Liver (tissue), 3 donors: ENCODE data around the gene SLC39A1.

ENCODE experiments used
- ATF3 ChIP-seq: IDR thresholded peaks from 2 replicates; pipeline ENCODE4 v1.6.1; 2016; ENCODE audit warnings: antibody characterized with exemption
- CTCF ChIP-seq: fragments of 150-350 bp; IDR thresholded peaks from 2 replicates; pipeline ENCODE4 v1.5.1; 2017; ENCODE audit warnings: improper control_type of control experiment, low read depth, low read length; ENCODE audit not compliant: missing input control
- EGR1 ChIP-seq, 2 donors: IDR thresholded peaks; 2 replicates each; pipeline ENCODE4 v1.6.1; 2016 to 2018; ENCODE audit warnings: antibody characterized with exemption in 2 of 2, low read depth in 2 of 2
- GABPA ChIP-seq, 2 donors: IDR thresholded peaks in 1 of 2; conservative IDR thresholded peaks in 1 of 2; 2 replicates each; pipeline ENCODE4 v1.6.1; 2016; ENCODE audit warnings: antibody characterized with exemption in 2 of 2, mild to moderate bottlenecking in 1 of 2, moderate library complexity in 1 of 2
- RAD21 ChIP-seq, 2 donors: IDR thresholded peaks; 2 replicates each; pipeline ENCODE4 v1.6.1; 2016; ENCODE audit warnings: antibody characterized with exemption in 2 of 2, mild to moderate bottlenecking in 2 of 2
- SP1 ChIP-seq: IDR thresholded peaks from 2 replicates; pipeline ENCODE4 v1.6.1; 2018; ENCODE audit warnings: antibody characterized with exemption, mild to moderate bottlenecking
- TAF1 ChIP-seq: conservative IDR thresholded peaks from 2 replicates; pipeline ENCODE4 v1.6.1; 2016; ENCODE audit warnings: antibody characterized with exemption, mild to moderate bottlenecking
- YY1 ChIP-seq: IDR thresholded peaks from 2 replicates; pipeline ENCODE4 v1.6.1; 2016; ENCODE audit warnings: antibody characterized with exemption, mild to moderate bottlenecking
- donor health status: healthy.
- donor health status: healthy.

- TF ChIP-seq CTCF (no peak), RAD21 (IDR thresholded peaks at IDR 0.05) (no peak), TAF1 (no peak), YY1 (no peak), ATF3 (no peak), GABPA (IDR thresholded peaks at IDR 0.05 in 1 of 2, conservative IDR thresholded peaks at IDR 0.05 in 1 of 2) (no peak), SP1 (no peak), EGR1 (IDR thresholded peaks at IDR 0.05; ENCODE audit: low read depth in 2 of 2) (no peak)
Measured at GRCh38 chr1:153973071-153973470, 9.7 kb upstream of the SLC39A1 start.
